ENCODE results near the gene TMEM222.
"Not testable (repeated sequence)": the region's sequence is repeated elsewhere in the genome, so short reads cannot be mapped to it uniquely, and the experiment has no call there.

Gene TMEM222, protein sequence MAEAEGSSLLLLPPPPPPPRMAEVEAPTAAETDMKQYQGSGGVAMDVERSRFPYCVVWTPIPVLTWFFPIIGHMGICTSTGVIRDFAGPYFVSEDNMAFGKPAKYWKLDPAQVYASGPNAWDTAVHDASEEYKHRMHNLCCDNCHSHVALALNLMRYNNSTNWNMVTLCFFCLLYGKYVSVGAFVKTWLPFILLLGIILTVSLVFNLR

DNA sequence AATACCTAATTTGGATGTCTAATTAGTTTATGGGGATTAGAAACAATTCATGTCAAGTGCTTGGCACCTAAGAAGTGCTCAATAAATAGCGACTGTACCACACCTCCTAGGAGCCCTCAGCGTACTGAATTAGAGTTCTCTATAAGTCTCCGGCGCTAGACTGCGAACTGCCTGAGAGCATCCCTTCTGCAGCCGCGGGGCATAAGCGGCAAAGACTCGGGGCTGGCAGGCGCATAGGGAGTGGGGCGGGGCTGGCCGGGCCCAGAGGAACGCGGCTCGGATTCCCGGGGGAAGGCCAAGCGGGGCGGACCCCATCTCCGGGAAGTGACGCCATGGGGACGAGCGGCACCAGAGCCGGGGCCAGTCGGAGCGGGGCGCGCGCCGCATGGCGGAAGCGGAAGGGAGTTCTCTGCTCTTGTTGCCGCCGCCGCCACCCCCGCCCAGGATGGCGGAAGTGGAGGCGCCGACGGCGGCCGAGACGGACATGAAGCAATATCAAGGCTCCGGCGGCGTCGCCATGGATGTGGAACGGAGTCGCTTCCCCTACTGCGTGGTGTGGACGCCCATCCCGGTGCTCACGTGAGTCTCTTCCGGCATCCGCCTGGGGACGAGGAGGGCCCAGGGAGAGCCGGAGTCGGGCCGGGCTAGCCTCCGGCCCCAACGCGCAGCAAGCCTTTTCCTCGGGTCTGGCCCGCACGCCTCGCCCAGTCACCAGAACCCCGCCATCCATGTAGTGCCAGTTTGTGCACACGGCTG is at the start of gene TMEM222:
Gene TMEM222, plus strand, starts transcription at position 351 of the 756 bp plus-strand sequence. Its CDS starts 35 bp downstream, at position 386.
- peak; percentile 98 for DNase-seq (ENCODE audit: low spot score)

DNA sequence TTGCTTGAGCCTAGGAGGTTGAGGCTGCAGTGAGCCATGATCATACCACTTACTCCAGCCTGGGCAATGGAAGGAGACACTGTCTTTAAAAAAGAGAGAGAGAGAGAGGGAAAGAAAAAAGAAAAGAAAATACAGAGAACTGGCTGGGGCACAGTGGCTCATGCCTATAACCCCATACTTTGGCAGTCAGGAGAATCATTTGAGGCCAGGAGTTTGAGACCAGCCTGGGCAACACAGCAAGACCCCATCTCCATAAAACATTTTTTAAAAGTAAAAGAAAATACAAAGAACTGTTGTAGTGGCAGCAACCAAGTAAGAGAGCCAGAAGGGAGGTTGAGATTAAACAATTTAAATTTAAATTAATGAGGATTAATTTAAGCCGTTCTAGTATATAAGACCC is 47.8 kb upstream of the TMEM222 start:
- no peak for DNase-seq (ENCODE audit: low spot score)

DNA sequence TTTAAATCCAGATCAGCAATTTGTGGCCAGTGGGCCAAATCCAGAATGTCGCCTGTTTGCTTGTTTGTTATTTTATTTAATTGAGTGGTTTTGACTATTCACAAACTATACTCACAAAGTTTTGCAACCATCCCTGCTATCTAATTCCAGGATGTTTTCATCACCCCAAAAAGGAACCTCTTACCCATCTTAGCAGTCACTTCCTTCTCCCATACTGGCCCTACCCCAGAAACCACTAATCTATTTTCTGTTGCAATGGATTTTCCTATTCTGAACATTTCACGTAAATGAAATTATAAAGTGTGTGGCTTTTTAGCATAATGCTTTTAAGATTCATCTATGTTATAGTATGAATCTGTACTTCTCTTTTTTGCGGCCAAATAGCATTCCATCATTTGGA is 46.3 kb upstream of the TMEM222 start:
- DNase-seq (ENCODE audit: low spot score): no peak

DNA sequence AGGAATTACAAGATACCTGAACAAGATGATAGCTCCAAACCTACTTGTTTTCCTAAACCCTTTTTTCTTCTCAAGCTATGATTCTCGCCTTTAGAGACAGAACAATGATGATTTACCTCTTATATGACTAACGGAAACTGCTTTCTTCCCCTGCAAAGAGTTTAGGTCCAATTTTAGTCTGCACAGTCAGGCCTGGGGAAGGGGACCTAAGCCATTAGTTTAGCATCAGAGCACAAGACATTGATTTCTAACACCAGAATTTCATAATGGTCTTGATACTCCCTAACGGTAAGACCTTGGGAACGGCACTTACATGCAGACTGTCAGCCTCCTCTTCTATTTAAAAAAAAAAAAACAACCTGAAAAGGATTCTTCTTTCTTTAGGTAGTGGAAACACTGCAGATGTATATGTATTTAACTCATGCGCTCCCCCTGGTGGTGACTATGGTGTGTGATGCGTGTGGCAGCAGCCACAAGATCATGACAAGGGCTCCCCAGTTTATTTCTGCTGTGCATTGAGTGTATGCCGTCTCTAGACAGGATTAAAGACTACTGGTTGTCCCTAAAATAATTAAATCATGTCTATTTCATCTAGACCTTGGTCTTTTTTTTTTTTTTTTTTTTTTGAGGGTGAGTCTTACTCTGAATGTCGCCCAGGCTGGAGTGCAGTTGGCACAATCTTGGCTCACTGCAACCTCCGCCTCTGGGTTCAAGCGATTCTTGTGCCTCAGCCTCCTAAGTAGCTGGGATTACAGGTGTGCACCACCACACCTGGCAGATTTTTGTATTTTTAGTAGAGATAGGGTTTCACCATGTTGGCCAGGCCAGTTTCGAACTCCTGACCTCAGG is 37.3 kb upstream of the TMEM222 start:
- peak; percentile 92 for DNase-seq (ENCODE audit: low spot score)

DNA sequence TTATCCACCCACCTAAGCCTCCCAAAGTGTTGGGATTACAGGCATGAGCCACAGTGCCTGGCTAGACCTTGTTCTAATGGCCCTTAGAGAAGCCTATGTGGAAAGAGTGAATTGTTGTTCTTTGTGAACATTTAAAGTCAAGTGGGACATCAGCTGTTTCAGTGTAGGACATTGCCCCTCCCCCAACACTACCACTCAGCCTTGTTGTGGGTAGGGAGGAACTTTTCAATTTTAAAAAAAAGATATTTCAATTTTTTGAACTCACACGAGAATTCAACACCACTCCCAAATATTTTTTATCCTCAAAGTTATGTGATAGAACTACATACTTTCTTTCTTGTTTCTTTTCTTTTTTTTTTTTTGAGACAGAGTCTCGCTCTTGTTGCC is 36.7 kb upstream of the TMEM222 start:
- DNase-seq (ENCODE audit: low spot score): no peak

DNA sequence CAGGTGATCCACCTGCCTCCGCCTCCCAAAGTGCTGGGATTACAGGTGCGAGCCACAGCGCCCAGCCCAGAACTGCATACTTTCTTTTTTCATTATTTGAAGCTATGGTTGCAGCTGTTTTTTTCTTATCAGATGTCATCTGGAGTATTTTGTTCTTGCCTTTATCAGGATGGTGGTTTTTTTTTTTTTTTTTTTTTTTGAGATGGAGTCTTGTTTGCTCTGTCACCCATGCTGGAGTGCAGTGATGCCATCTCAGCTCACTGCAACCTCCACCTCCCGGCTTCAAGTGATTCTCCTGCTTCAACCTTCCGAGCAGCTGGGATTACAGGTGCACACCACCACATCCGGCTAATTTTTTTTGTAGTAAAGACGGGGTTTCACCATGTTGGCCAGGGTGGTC is 36.1 kb upstream of the TMEM222 start:
- not testable (repeated sequence) for DNase-seq (ENCODE audit: low spot score)

DNA sequence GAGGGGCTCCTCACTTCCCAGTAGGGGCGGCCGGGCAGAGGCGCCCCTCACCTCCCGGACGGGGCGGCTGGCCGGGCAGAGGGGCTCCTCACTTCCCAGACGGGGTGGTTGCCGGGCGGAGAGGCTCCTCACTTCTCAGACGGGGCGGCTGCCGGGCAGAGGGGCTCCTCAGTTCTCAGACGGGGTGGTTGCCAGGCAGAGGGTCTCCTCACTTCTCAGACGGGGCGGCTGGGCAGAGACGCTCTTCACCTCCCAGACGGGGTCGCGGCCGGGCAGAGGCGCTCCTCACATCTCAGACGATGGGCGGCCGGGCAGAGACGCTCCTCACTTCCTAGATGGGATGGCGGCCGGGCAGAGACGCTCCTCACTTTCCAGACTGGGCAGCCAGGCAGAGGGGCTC is 32.8 kb upstream of the TMEM222 start:
- not testable (repeated sequence) for DNase-seq (ENCODE audit: low spot score)

DNA sequence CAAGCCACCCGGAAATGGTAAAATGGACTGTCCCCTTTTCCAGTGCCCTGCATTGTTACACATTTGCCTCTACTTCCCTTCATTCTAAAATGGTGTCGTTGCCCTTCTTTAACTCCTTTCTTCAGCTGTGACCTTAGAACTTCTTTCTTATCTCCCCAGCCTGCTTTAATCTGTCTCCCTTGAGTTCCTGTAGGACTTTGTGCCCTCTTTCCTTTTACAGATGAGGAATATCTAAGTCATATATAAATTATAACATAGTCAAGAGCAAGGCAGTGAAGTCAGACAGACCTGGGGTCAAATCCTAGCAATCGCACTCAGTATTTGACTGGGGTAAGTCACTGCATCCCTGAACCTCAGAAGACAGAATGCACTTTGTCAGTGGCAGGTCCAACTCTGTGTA is 31.4 kb upstream of the TMEM222 start:
- DNase-seq (ENCODE audit: low spot score): no peak

DNA sequence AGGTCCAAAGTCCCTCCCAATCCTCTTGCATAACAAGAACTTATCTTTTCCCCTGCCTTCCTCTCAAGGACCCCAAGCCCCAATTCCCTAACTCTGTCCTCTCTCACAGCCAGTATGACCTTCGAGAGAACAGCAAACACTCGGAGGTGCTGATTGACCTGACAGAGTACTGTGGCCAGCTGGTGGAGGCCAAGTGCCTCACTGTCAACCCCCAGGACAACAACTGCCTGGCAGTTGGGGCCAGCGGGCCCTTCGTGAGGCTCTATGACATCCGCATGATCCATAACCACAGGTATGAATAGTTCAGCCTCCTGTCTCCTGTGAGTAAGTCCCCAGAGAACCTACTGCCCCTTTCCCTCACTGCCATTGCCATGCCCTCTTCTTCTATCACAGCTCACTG is 29.9 kb upstream of the TMEM222 start:
- no peak for DNase-seq (ENCODE audit: low spot score)

DNA sequence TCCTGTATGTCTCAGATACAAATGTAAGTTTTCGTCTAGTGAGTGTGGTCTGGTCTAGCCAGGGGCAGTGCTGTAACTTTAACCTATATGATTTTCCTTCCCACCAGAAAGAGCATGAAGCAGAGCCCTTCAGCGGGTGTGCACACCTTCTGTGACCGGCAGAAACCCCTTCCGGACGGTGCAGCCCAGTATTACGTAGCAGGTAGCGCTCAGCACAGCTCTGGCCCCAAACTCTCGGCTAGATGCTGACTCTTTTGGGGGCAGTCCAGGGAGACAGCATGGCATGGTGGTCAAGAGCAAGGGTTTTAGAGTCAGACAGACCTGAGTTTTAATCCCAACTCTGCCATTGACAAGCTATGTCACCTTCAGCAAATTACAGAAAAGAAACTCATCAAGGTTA is 28.0 kb upstream of the TMEM222 start:
- DNase-seq (ENCODE audit: low spot score): no peak

DNA sequence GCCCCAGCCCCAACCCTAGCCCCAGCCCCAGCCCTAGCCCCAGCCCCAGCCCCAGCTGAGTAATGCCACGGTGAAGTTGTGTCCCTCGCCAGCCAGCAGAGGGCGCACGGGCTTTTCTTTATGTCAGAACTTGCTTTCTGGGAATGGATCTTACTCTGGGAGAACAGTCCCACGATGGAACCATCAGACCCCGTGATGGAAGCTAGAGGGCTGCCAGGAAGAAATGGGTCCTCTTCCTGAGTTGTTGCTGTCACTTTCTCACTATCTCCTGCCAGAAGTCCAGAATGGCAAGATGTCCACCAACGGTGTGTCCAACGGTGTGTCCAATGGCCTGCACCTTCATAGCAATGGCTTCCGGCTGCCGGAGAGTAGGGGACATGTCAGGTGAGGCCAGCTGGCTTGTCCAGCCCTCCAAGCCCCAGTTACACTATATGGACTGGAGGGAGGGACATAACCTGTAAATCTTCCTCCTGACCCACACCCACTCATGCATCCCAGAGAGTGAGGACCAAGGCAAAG is 25.1 kb upstream of the TMEM222 start:
- peak; percentile 64 for DNase-seq (ENCODE audit: low spot score)

DNA sequence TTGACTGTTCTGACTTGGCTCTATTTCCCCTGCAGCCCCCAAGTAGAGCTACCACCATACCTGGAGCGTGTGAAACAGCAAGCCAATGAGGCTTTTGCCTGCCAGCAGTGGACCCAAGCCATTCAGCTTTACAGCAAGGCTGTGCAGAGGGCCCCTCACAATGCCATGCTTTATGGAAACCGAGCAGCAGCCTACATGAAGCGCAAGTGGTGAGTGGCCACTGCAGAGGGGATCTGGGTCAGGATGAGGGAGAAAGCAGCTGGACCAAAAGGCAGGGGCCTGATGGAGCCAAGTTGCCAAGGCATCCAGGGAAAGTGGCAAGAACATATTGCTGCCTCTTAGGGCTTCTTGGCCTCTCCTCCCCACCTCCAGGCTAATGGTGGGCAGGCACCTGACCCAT is 24.1 kb upstream of the TMEM222 start:
- DNase-seq (ENCODE audit: low spot score): no peak

DNA sequence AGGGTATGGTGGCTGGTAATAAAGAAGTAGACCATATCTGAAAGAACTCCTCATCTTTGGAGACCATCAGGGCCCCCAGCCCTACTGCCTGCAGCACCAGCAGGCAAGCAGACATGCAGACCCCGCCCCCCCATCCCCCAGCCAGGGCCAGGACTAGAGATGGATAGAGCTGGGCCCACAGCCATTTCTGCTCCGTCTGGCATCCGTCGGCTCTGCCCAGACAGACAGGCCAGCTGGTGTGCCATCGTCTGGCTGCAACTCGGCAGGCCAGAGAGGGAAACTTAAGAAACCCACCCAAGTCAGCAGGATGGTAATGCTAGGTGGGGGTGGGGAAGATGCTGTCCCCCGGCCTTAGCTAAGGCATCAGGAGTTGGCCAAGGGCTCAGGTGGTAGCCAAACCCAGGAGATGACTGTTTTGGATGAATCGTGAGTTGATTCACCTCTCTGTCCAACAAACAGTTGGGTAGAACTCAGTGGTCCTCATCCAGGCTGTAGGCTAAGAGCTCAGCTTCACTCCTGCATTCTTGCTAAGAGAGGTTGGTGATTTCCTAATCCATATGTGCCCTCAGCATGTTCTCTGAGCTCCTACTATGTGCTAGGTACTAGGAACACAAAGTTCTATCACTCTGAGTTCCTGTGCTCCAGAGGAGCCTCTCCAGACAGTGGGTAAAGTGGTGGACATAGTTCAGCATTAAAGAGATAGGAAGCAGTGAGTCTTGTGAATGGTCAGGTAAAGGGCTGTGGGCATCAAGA is 23.2 kb upstream of the TMEM222 start:
- no peak for DNase-seq (ENCODE audit: low spot score)

DNA sequence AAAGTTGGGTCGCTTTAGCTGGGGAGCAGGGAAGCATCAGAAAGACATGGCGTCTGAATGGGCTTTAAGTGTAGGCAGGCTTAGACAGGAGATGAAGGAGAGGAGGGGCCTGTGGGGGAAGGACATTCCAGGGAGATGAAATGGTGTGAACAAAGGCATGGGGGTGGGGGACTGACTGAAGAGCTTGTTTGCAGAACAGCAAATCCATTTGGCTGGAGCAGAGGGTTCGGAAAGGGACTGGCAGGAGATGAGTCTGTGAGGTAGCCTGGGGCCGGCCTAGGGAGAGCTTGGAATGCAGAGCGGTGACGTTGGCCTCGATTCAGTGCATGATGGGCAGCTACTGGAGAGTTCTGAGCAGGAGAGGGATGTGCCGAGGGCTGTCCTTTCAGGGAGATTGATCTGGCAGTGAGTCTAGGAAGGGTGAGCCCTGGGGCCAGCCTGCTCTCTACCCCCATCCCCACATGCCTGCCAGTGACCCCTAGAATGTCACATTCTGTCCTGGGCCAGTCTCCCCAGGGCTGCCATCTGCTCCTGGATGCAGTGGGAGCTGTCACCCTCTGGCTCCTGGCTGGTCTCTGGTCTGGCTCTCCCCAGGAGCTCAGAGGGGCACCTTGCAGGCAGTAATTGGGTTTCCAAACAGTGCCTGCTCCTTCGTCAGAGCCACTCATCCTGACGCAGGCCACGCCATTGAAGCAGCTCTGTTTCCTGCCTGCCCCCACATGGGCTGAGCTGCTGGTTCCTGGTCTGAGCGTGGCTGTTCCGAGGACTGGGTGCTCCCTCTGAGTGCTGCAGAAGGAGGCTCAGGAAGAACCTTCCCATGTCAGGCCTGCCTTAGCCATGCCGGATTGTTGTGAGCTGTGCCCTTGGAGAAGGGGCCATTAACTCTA is 22.3 kb upstream of the TMEM222 start:
- no peak for DNase-seq (ENCODE audit: low spot score)

DNA sequence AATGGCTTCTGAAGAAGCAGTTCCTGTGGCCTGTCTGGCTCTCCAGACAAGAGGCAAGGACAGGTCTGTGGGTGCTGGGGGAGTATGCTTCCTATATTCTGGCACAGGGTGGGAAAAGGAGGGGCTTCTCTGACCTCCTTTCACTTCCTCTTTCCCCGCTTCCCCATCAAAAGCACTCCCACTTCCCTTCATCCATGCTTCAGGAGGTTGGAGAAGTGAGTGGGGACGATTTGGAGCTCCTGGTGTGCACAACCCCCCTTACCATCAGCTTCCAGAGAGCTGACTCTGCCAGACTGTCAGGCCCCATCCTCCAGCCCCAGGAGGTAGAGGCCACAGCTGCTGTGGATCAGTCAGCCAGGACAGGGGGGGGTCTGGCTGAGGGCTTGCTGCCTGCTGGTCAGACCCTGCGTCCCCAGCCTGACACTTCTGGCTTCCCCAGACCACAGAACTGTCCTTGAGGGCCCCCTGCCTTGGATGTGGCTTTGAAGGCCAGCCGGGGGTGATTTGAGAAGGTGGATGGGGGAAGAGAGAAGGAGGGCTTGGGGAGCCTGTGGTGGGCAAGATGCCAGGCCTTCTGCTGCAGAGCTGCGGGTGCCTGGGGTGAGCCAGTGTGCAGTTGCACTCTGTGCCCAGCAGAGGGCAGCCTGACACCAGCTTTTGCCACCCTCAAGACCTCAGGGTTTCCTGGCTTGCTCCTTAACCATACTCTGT is 21.5 kb upstream of the TMEM222 start:
- DNase-seq (ENCODE audit: low spot score): peak; percentile 90

DNA sequence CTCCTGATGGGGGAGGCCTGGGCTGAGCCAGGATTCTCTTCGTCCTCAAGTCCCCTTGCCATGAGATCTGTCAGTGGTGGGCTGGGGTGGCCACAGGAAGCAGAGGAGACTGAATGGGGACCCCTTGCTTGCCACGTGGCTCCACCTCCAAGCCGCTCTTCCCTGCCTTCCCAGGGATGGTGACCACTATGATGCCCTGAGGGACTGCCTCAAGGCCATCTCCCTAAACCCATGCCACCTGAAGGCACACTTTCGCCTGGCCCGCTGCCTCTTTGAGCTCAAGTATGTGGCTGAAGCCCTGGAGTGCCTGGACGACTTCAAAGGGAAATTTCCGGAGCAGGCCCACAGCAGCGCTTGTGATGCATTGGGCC is 20.9 kb upstream of the TMEM222 start:
- DNase-seq (ENCODE audit: low spot score): no peak

DNA sequence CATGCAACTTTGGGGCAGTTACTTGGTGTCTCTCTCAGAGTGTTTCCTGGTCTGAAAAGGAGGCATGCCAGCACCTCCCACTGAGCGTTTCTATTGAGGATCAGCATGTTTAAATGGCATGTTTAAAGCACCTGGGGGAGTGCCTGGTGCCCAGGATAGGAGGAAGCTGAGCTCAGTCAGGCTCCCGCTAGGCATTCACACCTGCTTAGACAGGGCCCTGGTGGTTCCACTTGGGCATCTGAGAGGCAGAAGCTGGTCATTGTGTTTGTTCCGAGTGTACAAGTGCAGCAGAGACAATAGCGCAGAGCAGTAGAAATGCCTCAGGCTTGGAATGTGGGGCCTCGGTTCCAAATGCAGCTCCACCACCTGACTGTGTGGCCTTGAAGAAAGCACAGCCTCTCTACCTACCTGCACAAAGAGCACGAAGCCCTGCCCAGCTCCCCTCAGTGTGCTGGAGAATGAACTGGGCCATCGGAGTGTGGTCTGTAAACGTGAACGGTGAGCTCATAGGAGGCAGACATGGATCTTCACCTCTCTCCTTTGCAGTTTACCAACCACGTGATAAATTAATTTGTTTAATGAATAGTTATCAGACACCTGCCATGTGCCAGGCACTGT is 20.3 kb upstream of the TMEM222 start:
- no peak for DNase-seq (ENCODE audit: low spot score)

DNA sequence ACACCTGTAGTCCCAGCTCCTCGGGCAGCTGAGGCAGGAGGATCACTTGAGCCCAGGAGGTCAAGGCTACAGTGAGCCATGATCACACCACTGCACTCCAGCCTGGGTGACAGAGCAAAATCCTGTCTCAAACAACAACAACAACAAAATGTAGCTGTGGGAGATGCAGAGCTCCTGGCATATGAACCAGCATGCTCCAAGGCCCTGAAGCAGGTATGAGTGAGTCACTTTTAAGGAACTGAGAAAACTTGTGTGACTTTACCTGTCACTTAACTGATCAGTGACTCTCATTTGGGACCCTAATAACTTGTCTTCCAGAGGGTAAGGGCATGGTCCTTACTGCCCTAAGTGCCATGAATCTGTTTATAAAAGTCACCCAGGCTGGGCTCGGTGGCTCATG is 19.4 kb upstream of the TMEM222 start:
- DNase-seq (ENCODE audit: low spot score): no peak

DNA sequence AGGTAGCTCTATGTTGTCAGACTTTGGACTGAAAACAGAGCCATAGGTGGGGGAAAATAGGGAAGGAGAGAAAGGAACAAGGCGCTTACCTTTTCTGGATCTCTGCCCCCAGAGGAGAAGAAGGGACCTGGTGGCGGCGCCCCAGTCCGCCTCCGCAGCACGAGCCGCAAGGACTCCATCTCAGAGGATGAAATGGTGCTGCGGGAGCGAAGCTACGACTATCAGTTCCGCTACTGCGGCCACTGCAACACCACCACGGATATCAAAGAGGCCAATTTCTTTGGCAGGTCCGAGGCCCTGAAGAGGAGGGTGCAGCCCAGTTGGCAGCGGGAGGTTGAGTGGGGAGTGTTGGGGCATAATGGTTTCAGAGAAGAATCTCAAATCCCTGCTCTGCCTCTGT is 18.5 kb upstream of the TMEM222 start:
- DNase-seq (ENCODE audit: low spot score): no peak

DNA sequence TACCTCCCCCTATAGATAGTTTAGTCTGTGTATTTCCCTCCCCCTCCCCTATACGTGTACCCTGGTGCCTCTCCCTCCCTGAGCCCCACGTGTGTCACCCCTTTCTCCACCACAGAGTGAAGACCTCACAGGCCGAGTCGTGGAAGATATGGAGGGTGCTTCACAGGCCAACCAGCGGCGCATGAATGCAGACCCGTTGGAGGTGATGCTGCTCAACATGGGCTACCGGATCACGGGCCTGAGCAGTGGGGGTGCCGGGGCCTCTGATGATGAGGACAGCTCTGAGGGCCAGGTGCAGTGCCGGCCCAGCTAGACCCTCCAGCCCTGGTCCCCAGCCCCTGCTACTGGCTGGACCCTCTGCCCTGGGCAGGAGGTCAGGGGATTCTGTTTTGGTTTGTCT is 15.9 kb upstream of the TMEM222 start:
- no peak for DNase-seq (ENCODE audit: low spot score)

Data from NAMALWA (cell line).